Gastrocnemius medialis (tissue), 4 donors: ENCODE results near the gene TRIM71. TPM values are rescaled to one million over a fixed set of nuclear protein-coding genes. Genes with fewer than 3 reads are reported as not detected.

ENCODE experiments used
- ATAC-seq, 2 donors: fragments of 150-250 bp; one replicate each; pipeline ENCODE4 v1.9.1; 2016
- DNase-seq, 2 donors: peaks; one replicate each; pipeline ENCODE4 v3.0.0-alpha.2; 2019
- H3K27ac ChIP-seq, 4 donors: fragments of 200-600 bp; sonication (generic); 1 replicate in 1 of 4; 2 replicates in 3 of 4; pipeline ENCODE4 v1.5.1; 2016 to 2018; ENCODE audit warnings: mild to moderate bottlenecking in 2 of 4, moderate library complexity in 1 of 4
- H3K27me3 ChIP-seq, 3 donors: fragments of 200-600 bp; sonication (generic) in 2 of 3; 1 replicate in 1 of 3; 2 replicates in 2 of 3; pipeline versions ENCODE4 v1.5.1 to v1.6.0; 2016 to 2019; ENCODE audit warnings: mild to moderate bottlenecking in 1 of 3, moderate library complexity in 1 of 3
- H3K36me3 ChIP-seq, 2 donors: fragments of 200-600 bp; sonication (generic) in 1 of 2; one replicate each; pipeline ENCODE4 v1.5.1; 2017 to 2018
- H3K4me1 ChIP-seq, 2 donors: fragments of 200-600 bp; sonication (generic) in 1 of 2; one replicate each; pipeline ENCODE4 v1.5.1; 2016 to 2017; ENCODE audit warnings: mild to moderate bottlenecking in 2 of 2
- H3K4me3 ChIP-seq, 4 donors: fragments of 200-600 bp; sonication (generic) in 3 of 4; 1 replicate in 1 of 4; 2 replicates in 3 of 4; pipeline ENCODE4 v1.5.1; 2016 to 2019; ENCODE audit warnings: mild to moderate bottlenecking in 2 of 4
- H3K9me3 ChIP-seq, 3 donors: fragments of 200-600 bp; sonication (generic) in 2 of 3; 1 replicate in 1 of 3; 2 replicates in 2 of 3; pipeline ENCODE4 v1.5.1; 2016 to 2019
- POLR2A ChIP-seq, 2 donors: fragments of 450-650 bp; IDR thresholded peaks; one replicate each; pipeline ENCODE4 v1.6.1; 2017; ENCODE audit warnings: antibody characterized with exemption in 2 of 2, mild to moderate bottlenecking in 2 of 2, moderate library complexity in 2 of 2
- in situ Hi-C, 4 donors: fragments of 200-750 bp; cut with MboI; loops; one replicate each; pipeline versions ENCODE4 v1.15.0 to v1.8.0; 2017; ENCODE audit warnings: low sequenced_read_pairs in 4 of 4
- intact Hi-C: fragments of 100-400 bp; cut with DNase I; formaldehyde crosslinking; loops from one replicate; pipeline ENCODE4 v1.15.1; 2023; ENCODE audit warnings: low total_unique reads
- total RNA-seq, 4 donors: library from RNA; depleted of rRNA; stranded (reverse); fragments of >200 nt; gene quantifications; one replicate each; pipeline versions ENCODE4 v1.1.0 to v1.2.3, GENCODE V29; 2016
- TF ChIP-seq, protein P1 (sequence below), 5 experiments: fragments of 450-650 bp in 3 of 5; fragments of 200-600 bp in 2 of 5; sonication (generic) in 2 of 5; IDR thresholded peaks in 4 of 5; conservative IDR thresholded peaks in 1 of 5; 1 replicate in 4 of 5; 2 replicates in 1 of 5; pipeline ENCODE4 v1.5.1; 2016 to 2019; ENCODE audit warnings: antibody characterized with exemption in 5 of 5, mild to moderate bottlenecking in 3 of 5, moderate library complexity in 3 of 5

TRIM71 gene
- total RNA-seq, 4 donors from 2014 or later: not detected

DNA sequence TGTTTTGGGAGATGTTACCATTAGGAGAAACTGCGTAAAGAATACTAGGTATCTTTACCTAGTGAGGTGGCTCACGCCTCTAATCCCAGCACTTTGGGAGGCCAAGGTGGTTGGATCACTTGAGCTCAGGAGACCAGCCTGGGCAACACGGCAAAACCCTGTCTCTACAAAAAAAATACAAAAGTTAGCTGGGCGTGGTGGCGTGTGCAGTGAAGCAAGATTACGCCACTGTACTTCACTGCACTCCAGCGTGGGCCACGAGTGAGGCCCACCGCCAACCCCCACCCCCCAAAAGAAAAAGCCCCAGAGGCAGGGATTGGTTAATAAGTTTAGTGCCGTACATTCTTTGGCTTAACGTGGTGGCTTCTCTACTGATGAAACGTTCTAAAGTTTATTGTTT, 23.5 kb downstream of the TRIM71 start:
- TF ChIP-seq POLR2A (IDR thresholded peaks at IDR 0.05): no peak
- TF ChIP-seq, protein P1, sequence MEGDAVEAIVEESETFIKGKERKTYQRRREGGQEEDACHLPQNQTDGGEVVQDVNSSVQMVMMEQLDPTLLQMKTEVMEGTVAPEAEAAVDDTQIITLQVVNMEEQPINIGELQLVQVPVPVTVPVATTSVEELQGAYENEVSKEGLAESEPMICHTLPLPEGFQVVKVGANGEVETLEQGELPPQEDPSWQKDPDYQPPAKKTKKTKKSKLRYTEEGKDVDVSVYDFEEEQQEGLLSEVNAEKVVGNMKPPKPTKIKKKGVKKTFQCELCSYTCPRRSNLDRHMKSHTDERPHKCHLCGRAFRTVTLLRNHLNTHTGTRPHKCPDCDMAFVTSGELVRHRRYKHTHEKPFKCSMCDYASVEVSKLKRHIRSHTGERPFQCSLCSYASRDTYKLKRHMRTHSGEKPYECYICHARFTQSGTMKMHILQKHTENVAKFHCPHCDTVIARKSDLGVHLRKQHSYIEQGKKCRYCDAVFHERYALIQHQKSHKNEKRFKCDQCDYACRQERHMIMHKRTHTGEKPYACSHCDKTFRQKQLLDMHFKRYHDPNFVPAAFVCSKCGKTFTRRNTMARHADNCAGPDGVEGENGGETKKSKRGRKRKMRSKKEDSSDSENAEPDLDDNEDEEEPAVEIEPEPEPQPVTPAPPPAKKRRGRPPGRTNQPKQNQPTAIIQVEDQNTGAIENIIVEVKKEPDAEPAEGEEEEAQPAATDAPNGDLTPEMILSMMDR (IDR thresholded peaks at IDR 0.05 in 4 of 5, conservative IDR thresholded peaks at IDR 0.05 in 1 of 5): no peak
- Histone ChIP-seq H3K36me3 (no peaks in the 10 kb centered on the region), H3K9me3 (no peaks in the 10 kb centered on the region), H3K27me3 (peaks cover 0 to 11% (median 0%) of the 10 kb centered on the region in 3 donors), H3K4me3 (no peak overlapping the region), H3K27ac (no peak overlapping the region), H3K4me1 (no peaks in the 10 kb centered on the region)
- no peak for ATAC-seq
- intact Hi-C loops: no loop called here
- DNase-seq: no peak
- in situ Hi-C loops: no loop called here

GRCh38 chr3:32841867-32842470, 24.2 kb downstream of the TRIM71 start:
- in situ Hi-C loops (no loop called here), intact Hi-C loops (no loop called here)
- ATAC-seq: no peak
- DNase-seq: no peak
- Histone ChIP-seq H3K27me3 (peaks cover 0 to 6% (median 0%) of the 10 kb centered on the region in 3 donors), H3K4me1 (no peaks in the 10 kb centered on the region), H3K4me3 (no peak overlapping the region), H3K9me3 (no peaks in the 10 kb centered on the region), H3K36me3 (no peaks in the 10 kb centered on the region), H3K27ac (no peak overlapping the region)
- TF ChIP-seq, protein P1 (IDR thresholded peaks at IDR 0.05 in 4 of 5, conservative IDR thresholded peaks at IDR 0.05 in 1 of 5): no peak
- TF ChIP-seq POLR2A (IDR thresholded peaks at IDR 0.05): no peak

DNA sequence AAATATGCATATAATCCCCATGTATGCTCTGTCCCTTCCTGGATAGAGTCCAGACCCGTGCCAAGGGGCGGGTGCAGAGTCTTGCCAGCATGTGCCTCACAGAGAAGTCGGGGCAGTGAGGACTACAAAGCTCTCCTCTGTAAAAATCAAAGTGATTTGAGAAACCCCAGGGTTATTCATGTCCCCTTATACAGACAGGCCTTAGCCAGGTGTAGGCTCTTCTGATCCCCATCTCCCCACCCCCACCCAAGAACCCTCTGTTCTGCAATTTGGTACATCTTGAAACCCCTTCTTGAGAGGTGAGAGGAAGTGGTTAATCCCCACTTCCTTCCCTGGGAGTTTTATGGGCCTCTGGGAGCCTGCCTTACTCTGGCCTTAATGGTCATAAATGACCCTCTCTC, 24.7 kb downstream of the TRIM71 start:
- H3K4me3 ChIP-seq: no peak overlapping the region
- no peaks in the 10 kb centered on the region for H3K36me3 ChIP-seq
- no peak for ATAC-seq
- no peaks in the 10 kb centered on the region for H3K9me3 ChIP-seq
- H3K4me1 ChIP-seq: no peaks in the 10 kb centered on the region
- intact Hi-C loops (no loop called here), in situ Hi-C loops (no loop called here)
- TF ChIP-seq, protein P1 (IDR thresholded peaks at IDR 0.05 in 4 of 5, conservative IDR thresholded peaks at IDR 0.05 in 1 of 5): no peak
- no peak for TF ChIP-seq POLR2A (IDR thresholded peaks at IDR 0.05)
- H3K27me3 ChIP-seq: peaks cover 0 to 3% (median 0%) of the 10 kb centered on the region in 3 donors
- H3K27ac ChIP-seq: no peak overlapping the region
- DNase-seq: no peak

DNA sequence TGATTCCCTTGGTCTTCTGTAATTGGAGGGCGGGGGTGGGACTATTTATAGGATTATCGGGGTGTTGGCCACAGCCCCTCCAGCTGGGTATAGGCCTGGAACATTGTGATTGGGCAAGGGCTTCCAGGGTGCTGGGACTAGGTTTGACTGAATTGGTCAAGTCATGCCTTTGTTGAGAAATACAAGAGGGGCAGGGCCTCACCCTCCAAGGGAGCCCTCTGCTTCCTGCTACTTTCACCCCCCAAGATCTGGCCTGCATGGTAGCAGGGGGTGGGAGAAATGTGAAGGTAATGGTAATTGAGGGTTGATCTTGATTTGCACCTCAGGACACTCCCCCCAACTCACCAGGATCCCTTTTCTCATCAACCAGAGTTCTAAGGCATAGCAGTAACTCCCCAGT, 25.2 kb downstream of the TRIM71 start:
- Histone ChIP-seq H3K9me3 (no peaks in the 10 kb centered on the region), H3K36me3 (no peaks in the 10 kb centered on the region), H3K4me1 (no peaks in the 10 kb centered on the region), H3K4me3 (no peak overlapping the region), H3K27me3 (peaks cover 0 to 3% (median 0%) of the 10 kb centered on the region in 3 donors), H3K27ac (no peak overlapping the region)
- ATAC-seq: no peak
- no peak for TF ChIP-seq POLR2A (IDR thresholded peaks at IDR 0.05)
- TF ChIP-seq, protein P1 (IDR thresholded peaks at IDR 0.05 in 4 of 5, conservative IDR thresholded peaks at IDR 0.05 in 1 of 5): no peak
- intact Hi-C loops: no loop called here
- no peak for DNase-seq
- in situ Hi-C loops: no loop called here
